ENCODE data around the gene SPIN3.

DNA sequence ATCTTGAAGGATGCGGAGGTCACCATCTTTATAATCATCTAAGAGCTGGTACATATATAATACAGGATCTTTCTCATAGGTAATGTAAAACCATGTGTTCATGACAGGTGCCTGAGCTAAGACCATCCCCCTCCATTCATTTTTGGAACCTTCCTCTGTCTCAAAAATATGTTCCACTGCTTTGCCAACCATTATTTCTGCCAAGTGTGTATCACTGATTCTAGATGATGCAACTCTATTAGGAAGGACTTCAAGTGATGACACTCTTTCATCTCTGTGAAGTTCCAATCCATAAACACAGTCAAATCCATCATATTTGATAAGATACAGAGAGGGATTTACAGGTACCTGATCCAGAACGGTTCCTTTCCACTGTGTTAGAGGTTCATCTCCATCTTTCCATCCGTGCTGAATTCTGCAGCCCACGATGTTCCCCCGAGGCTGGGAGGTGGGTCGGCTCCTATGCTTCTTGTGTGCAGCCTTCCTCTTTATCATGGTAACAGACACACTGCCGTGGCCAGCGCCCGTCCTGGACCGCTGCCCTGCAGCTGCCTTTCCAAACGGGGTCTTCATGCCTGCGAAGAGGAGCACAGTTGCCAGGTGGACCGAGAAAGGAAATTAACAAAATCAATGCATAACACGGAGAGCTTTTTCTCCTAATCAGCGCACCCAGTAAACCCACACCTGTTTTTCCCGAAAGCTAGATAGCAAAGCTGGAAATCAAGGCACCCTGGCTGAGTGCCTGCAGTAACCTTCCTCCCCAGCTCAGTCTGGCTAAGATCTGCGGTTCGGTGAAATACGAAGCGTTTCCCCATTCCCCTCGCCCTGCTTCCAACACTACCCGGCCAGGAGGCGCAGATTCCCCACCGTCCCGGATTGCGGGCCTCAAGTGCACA lies 718 bp downstream of the SPIN3 start:
- TF ChIP-seq EZH2phosphoT487 (IDR thresholded peaks at IDR 0.05; ENCODE audit: insufficient read depth, low read depth) (no peak), EZH2 (IDR thresholded peaks at IDR 0.05; ENCODE audit: insufficient read depth, poor library complexity, severe bottlenecking) (no peak)

Data from GM23248 (cell line).